MM.1S (cell line): Measurements from ENCODE around the gene CENPF.

ENCODE experiments used
- DNase-seq: peaks from one replicate; pipeline ENCODE4 v3.0.0-alpha.2; 2015
- H2AFZ ChIP-seq: fragments of 300-600 bp; sonication (generic); 2 replicates; pipeline ENCODE4 v1.6.0; 2016; ENCODE audit warnings: antibody characterized with exemption, low read length
- H3F3A ChIP-seq: fragments of 300-600 bp; sonication (generic); 2 replicates; pipeline ENCODE4 v1.6.1; 2016; ENCODE audit warnings: mild to moderate bottlenecking, antibody characterized with exemption, low read length, moderate library complexity, mixed read lengths; ENCODE audit not compliant: insufficient read depth
- H3K27ac ChIP-seq: fragments of 300-600 bp; sonication (generic); 2 replicates; pipeline ENCODE4 v1.5.1; 2016; ENCODE audit warnings: mild to moderate bottlenecking, low read length
- H3K27me3 ChIP-seq: fragments of 300-600 bp; sonication (generic); replicated peaks from 2 replicates; pipeline ENCODE4 v1.6.0; 2016; ENCODE audit warnings: low read length; ENCODE audit not compliant: insufficient read depth
- H3K36me3 ChIP-seq: fragments of 300-600 bp; sonication (generic); replicated peaks from 2 replicates; pipeline ENCODE4 v1.6.1; 2016; ENCODE audit warnings: mild to moderate bottlenecking, low read length, mixed read lengths; ENCODE audit not compliant: insufficient read depth
- H3K4me1 ChIP-seq: fragments of 300-600 bp; sonication (generic); 2 replicates; pipeline ENCODE4 v1.6.1; 2016; ENCODE audit warnings: low read length, mixed read lengths
- H3K4me2 ChIP-seq: fragments of 300-600 bp; sonication (generic); 2 replicates; pipeline ENCODE4 v1.6.0; 2016; ENCODE audit warnings: low read depth, low read length
- H3K4me3 ChIP-seq: fragments of 300-600 bp; sonication (generic); 2 replicates; pipeline ENCODE4 v1.5.1; 2016; ENCODE audit warnings: low read length, mixed read lengths
- H3K79me2 ChIP-seq: fragments of 300-600 bp; sonication (generic); 2 replicates; pipeline ENCODE4 v1.6.1; 2016; ENCODE audit warnings: mixed run types, low read length, mixed read lengths
- H3K9ac ChIP-seq: fragments of 300-600 bp; sonication (generic); 2 replicates; pipeline ENCODE4 v1.6.1; 2016; ENCODE audit warnings: low read length, mixed read lengths
- H3K9me2 ChIP-seq: fragments of 300-600 bp; sonication (generic); replicated peaks from 2 replicates; pipeline ENCODE4 v1.6.1; 2016; ENCODE audit warnings: mild to moderate bottlenecking, low read length, mixed read lengths; ENCODE audit not compliant: insufficient read depth
- H3K9me3 ChIP-seq: fragments of 300-600 bp; sonication (generic); replicated peaks from 2 replicates; pipeline ENCODE4 v1.6.1; 2016; ENCODE audit warnings: mild to moderate bottlenecking, low read length, mixed read lengths; ENCODE audit not compliant: insufficient read depth
- H4K20me1 ChIP-seq: fragments of 300-600 bp; sonication (generic); 2 replicates; pipeline ENCODE4 v1.6.1; 2016; ENCODE audit warnings: mild to moderate bottlenecking, low read length, moderate library complexity, mixed read lengths; ENCODE audit not compliant: insufficient read depth
- EZH2 ChIP-seq: fragments of 300-600 bp; sonication (generic); optimal IDR thresholded peaks from 2 replicates; pipeline ENCODE3; 2017; ENCODE audit warnings: low read depth, mild to moderate bottlenecking, antibody characterized with exemption, low read length, mixed read lengths
- EZH2phosphoT487 ChIP-seq: fragments of 300-600 bp; sonication (generic); IDR thresholded peaks from 2 replicates; pipeline ENCODE4 v1.6.1; 2018; ENCODE audit warnings: antibody characterized with exemption, low read length
- TF ChIP-seq, protein P1 (sequence below): fragments of 300-600 bp; sonication (generic); IDR thresholded peaks from 2 replicates; pipeline ENCODE4 v1.5.1; 2016; ENCODE audit warnings: antibody characterized with exemption, low read length, mixed read lengths

Gene CENPF

DNA sequence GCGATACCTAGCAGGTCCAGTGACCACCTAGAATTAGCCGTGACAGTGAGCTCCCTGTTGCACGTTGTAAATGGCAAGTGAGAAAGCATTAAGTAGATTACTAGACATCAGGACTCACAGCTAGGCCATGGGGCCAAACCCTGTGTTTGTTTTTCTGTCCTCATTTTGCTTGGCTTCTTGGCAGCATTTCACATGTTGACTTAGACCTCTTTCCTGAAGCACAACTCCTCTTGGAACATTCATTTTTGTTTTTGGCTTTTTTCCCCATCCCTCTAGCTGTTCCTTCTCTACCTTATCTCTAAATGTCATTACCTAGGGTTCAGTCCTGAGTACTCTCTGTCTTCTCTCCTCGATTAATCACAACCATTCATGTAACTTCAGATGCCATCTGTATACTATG, 34.7 kb upstream of the CENPF start:
- Histone ChIP-seq H3K27ac (no peak overlapping the region), H3K4me1 (no peaks in the 10 kb centered on the region), H3K36me3 (no peaks in the 10 kb centered on the region), H3K4me2 (no peak overlapping the region), H3K79me2 (no peaks in the 10 kb centered on the region), H3K4me3 (no peak overlapping the region), H2AFZ (no peak overlapping the region), H3K27me3 (no peaks in the 10 kb centered on the region), H3K9ac (no peak overlapping the region), H3K9me2 (no peaks in the 10 kb centered on the region), H3K9me3 (no peaks in the 10 kb centered on the region), H4K20me1 (no peaks in the 10 kb centered on the region), H3F3A (no peaks in the 10 kb centered on the region)
- no peak for DNase-seq
- TF ChIP-seq EZH2 = no peak
- no peak for TF ChIP-seq EZH2phosphoT487
- TF ChIP-seq, protein P1, sequence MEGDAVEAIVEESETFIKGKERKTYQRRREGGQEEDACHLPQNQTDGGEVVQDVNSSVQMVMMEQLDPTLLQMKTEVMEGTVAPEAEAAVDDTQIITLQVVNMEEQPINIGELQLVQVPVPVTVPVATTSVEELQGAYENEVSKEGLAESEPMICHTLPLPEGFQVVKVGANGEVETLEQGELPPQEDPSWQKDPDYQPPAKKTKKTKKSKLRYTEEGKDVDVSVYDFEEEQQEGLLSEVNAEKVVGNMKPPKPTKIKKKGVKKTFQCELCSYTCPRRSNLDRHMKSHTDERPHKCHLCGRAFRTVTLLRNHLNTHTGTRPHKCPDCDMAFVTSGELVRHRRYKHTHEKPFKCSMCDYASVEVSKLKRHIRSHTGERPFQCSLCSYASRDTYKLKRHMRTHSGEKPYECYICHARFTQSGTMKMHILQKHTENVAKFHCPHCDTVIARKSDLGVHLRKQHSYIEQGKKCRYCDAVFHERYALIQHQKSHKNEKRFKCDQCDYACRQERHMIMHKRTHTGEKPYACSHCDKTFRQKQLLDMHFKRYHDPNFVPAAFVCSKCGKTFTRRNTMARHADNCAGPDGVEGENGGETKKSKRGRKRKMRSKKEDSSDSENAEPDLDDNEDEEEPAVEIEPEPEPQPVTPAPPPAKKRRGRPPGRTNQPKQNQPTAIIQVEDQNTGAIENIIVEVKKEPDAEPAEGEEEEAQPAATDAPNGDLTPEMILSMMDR = no peak

DNA sequence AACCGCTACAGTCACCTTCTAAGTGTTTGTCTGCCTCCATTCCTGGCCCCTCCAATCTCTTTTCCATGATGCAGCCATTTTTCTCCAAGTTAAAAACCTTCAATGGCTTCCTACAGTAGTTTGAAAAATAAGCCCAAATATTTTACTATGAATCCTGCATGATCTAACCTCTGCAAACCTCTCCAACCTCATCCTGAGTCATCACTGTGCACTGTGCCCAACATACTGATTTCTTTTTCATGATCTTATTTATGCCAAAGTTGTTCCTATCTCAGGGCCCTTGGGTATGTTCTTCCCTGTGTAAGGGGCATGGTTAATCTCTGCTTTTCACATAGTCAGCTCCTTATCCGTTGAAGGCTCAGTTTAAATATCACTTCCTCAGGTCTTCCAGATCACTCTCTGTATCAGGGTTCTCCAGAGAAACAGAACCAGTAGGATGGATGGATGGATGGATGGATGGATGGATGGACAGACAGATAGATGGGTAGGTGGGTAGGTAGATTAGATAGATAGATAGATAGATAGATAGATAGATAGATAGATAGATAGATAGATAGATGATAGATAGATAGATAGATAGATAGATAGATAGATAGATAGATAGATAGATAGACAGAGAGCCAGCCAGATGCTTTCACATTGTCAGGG, 33.5 kb upstream of the CENPF start:
- peaks cover 2% of the 10 kb centered on the region; the same call in 1 of the 2 replicates for H3K4me1 ChIP-seq
- no peak overlapping the region for H2AFZ ChIP-seq
- no peaks in the 10 kb centered on the region for H3K36me3 ChIP-seq
- H3K79me2 ChIP-seq = no peaks in the 10 kb centered on the region
- TF ChIP-seq, protein P1 = no peak
- no peak for TF ChIP-seq EZH2phosphoT487
- TF ChIP-seq EZH2 = no peak
- no peaks in the 10 kb centered on the region for H3K9me3 ChIP-seq
- no peaks in the 10 kb centered on the region for H3K27me3 ChIP-seq
- H3K9me2 ChIP-seq = no peaks in the 10 kb centered on the region
- H3K27ac ChIP-seq = no peak overlapping the region
- H3K9ac ChIP-seq = no peak overlapping the region
- H3K4me3 ChIP-seq = no peak overlapping the region
- H4K20me1 ChIP-seq = no peaks in the 10 kb centered on the region
- H3F3A ChIP-seq = no peaks in the 10 kb centered on the region
- no peak overlapping the region for H3K4me2 ChIP-seq
- no peak for DNase-seq

DNA sequence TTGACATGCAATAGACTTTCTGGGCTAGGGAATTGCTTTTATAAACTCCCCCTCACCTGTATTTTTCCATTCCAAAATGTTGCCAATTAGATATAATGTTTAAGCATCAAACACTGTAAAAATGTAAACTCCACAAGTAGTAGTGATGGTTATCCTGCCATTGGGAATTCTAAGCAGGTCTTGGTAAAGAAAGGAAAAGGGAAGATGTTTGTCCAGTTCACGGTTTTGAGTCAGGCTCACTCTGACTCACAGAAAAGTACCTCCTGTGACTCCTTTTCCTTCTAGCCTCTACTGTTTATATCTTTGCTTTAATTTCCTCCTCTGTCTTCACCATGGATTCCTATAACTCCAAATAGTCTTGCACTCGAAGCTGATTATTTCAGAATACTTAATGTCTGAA, 32.6 kb upstream of the CENPF start:
- Histone ChIP-seq H2AFZ (no peak overlapping the region), H3K4me3 (no peak overlapping the region), H4K20me1 (no peaks in the 10 kb centered on the region), H3K4me2 (no peak overlapping the region), H3K36me3 (no peaks in the 10 kb centered on the region), H3K9me2 (no peaks in the 10 kb centered on the region), H3F3A (no peaks in the 10 kb centered on the region), H3K27me3 (no peaks in the 10 kb centered on the region), H3K27ac (no peak overlapping the region), H3K4me1 (peaks cover 7% of the 10 kb centered on the region; the same call in 1 of the 2 replicates), H3K9me3 (no peaks in the 10 kb centered on the region), H3K9ac (no peak overlapping the region), H3K79me2 (no peaks in the 10 kb centered on the region)
- TF ChIP-seq EZH2phosphoT487 = no peak
- TF ChIP-seq EZH2 = no peak
- TF ChIP-seq, protein P1 = no peak
- no peak for DNase-seq
